OCI-LY3 (cell line): Measurements from ENCODE around the gene TENM4.

Experiments
- H2AFZ ChIP-seq: fragments of 200-600, 300-600 bp; shearing (Covaris generic); 2 replicates; pipeline ENCODE4 v1.6.0; 2014; ENCODE audit warnings: antibody characterized with exemption, low read depth, low read length
- H3K27ac ChIP-seq: fragments of 200-600, 300-600 bp; sonication (generic); 2 replicates; pipeline ENCODE4 v1.5.1; 2014; ENCODE audit warnings: mild to moderate bottlenecking, low read length, moderate library complexity, mixed read lengths
- H3K27me3 ChIP-seq: fragments of 200-600, 300-600 bp; sonication (generic); 2 replicates; pipeline ENCODE4 v1.6.1; 2014; ENCODE audit warnings: low read depth, low read length, mixed read lengths
- H3K36me3 ChIP-seq: fragments of 200-600, 300-600 bp; sonication (generic); replicated peaks from 2 replicates; pipeline ENCODE3; 2014; ENCODE audit warnings: low read depth, low read length, mixed read lengths
- H3K4me1 ChIP-seq: fragments of 300-600, 200-600 bp; sonication (generic); 2 replicates; pipeline ENCODE4 v1.6.1; 2014; ENCODE audit warnings: low read length, mixed read lengths
- H3K4me2 ChIP-seq: fragments of 200-600, 300-600 bp; sonication (generic); 2 replicates; pipeline ENCODE4 v1.6.1; 2014; ENCODE audit warnings: low read length, mixed read lengths
- H3K4me3 ChIP-seq: fragments of 300-600, 200-600 bp; sonication (generic); 2 replicates; pipeline ENCODE4 v1.5.1; 2014; ENCODE audit warnings: antibody characterized with exemption, mild to moderate bottlenecking, low read length, moderate library complexity
- H3K79me2 ChIP-seq: fragments of 300-600, 200-600 bp; shearing (Covaris generic); 2 replicates; pipeline ENCODE4 v1.6.1; 2014; ENCODE audit warnings: mild to moderate bottlenecking, low read length, mixed read lengths
- H3K9ac ChIP-seq: fragments of 300-600, 200-600 bp; shearing (Covaris generic); 2 replicates; pipeline ENCODE4 v1.6.0; 2014; ENCODE audit warnings: mild to moderate bottlenecking, low read length, moderate library complexity
- H3K9me3 ChIP-seq: fragments of 200-600, 300-600 bp; shearing (Covaris generic); 2 replicates; pipeline ENCODE4 v1.6.1; 2014; ENCODE audit warnings: low read length, mixed read lengths; ENCODE audit not compliant: insufficient read depth
- H4K20me1 ChIP-seq: fragments of 200-600, 300-600 bp; sonication (generic); 2 replicates; pipeline ENCODE4 v1.6.1; 2016; ENCODE audit warnings: low read length, mixed read lengths; ENCODE audit not compliant: insufficient read depth
- EZH2phosphoT487 ChIP-seq: fragments of 200-600 bp; shearing (Covaris generic); IDR thresholded peaks from 2 replicates; pipeline ENCODE4 v1.6.1; 2018; ENCODE audit warnings: antibody characterized with exemption, mixed run types, low read depth
- TF ChIP-seq, protein P1 (sequence below): fragments of 200-600, 300-600 bp; sonication (generic); IDR thresholded peaks from 2 replicates; pipeline ENCODE4 v1.5.1; 2014; ENCODE audit warnings: antibody characterized with exemption, low read length, low read depth

TENM4 gene

DNA sequence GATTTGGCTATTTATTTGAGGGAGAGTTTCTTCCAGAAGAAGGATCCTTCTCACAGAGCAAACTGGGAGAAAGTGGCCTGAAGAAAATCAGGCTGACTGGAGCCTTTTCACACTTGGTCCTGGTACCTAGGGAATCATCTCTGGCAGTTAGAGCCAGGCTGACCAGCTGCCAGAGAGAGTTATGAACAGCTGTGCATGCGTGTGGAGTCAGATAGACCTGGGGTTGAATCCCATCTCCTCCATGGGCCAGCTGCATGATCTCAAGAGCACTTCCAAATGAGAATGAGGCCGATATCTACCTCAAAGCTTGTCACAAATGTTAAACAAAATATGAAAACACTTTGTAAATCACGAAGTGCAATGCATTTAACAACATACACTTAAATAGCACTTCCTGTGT, 390.0 kb downstream of the TENM4 start:
- no peak overlapping the region for H3K4me3 ChIP-seq
- no peaks in the 10 kb centered on the region for H3K9me3 ChIP-seq
- H3K79me2 ChIP-seq: no peaks in the 10 kb centered on the region
- H3K27me3 ChIP-seq: no peaks in the 10 kb centered on the region
- no peaks in the 10 kb centered on the region for H3K4me1 ChIP-seq
- H3K9ac ChIP-seq: no peak overlapping the region
- no peak overlapping the region for H2AFZ ChIP-seq
- no peaks in the 10 kb centered on the region for H3K36me3 ChIP-seq
- no peaks in the 10 kb centered on the region for H4K20me1 ChIP-seq
- no peak overlapping the region for H3K27ac ChIP-seq
- no peak for TF ChIP-seq EZH2phosphoT487
- TF ChIP-seq, protein P1, sequence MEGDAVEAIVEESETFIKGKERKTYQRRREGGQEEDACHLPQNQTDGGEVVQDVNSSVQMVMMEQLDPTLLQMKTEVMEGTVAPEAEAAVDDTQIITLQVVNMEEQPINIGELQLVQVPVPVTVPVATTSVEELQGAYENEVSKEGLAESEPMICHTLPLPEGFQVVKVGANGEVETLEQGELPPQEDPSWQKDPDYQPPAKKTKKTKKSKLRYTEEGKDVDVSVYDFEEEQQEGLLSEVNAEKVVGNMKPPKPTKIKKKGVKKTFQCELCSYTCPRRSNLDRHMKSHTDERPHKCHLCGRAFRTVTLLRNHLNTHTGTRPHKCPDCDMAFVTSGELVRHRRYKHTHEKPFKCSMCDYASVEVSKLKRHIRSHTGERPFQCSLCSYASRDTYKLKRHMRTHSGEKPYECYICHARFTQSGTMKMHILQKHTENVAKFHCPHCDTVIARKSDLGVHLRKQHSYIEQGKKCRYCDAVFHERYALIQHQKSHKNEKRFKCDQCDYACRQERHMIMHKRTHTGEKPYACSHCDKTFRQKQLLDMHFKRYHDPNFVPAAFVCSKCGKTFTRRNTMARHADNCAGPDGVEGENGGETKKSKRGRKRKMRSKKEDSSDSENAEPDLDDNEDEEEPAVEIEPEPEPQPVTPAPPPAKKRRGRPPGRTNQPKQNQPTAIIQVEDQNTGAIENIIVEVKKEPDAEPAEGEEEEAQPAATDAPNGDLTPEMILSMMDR: no peak
- H3K4me2 ChIP-seq: no peak overlapping the region

DNA sequence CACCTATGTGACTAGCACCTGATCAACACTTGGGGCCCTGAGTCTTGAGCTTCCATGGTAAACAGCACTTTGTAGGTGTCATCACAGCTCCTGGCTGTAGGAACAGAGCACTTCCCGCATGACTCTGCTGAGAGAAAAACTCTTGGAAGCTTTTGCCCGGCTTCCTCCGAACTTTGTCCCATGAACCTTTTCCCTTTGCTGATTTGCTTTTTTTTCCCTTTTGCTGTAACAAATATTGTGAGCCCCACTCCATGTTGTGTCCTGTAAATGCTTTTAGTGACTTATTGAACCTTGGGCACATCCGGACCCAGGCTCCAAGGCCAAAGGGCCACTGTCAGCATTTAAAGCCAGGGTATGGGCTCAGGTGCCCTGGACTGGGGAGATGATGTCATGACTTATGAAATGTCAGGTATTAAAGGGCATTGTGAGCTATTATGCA, 391.1 kb downstream of the TENM4 start:
- Histone ChIP-seq H3K9ac (no peak overlapping the region), H3K4me3 (no peak overlapping the region), H3K27me3 (no peaks in the 10 kb centered on the region), H4K20me1 (no peaks in the 10 kb centered on the region), H3K9me3 (no peaks in the 10 kb centered on the region), H3K79me2 (no peaks in the 10 kb centered on the region), H3K4me2 (no peak overlapping the region), H3K36me3 (no peaks in the 10 kb centered on the region), H3K27ac (no peak overlapping the region), H3K4me1 (no peaks in the 10 kb centered on the region), H2AFZ (no peak overlapping the region)
- TF ChIP-seq EZH2phosphoT487: no peak
- TF ChIP-seq, protein P1: no peak

DNA sequence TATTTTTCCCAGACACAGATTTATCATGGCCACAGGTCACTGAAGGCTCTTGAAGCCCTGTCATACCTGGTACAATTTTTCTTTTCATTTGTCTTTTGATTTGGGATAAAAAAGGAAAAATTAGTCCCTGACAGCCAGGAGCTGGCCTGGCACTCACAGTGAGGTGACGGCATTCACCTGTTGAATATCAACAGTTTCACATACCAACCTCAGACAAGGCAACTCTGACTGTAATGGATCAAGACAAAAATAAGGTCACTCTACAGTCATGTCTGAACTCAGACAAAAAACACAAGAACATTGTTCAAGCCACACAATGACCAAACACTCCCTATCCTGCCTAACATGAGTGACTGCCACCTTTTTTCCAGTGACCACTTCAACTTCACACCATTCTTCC, 392.9 kb downstream of the TENM4 start:
- Histone ChIP-seq H3K27me3 (no peaks in the 10 kb centered on the region), H2AFZ (no peak overlapping the region), H3K79me2 (no peaks in the 10 kb centered on the region), H3K9ac (no peak overlapping the region), H3K4me2 (no peak overlapping the region), H3K27ac (no peak overlapping the region), H3K4me1 (no peaks in the 10 kb centered on the region), H3K4me3 (no peak overlapping the region), H3K36me3 (no peaks in the 10 kb centered on the region), H3K9me3 (no peaks in the 10 kb centered on the region), H4K20me1 (no peaks in the 10 kb centered on the region)
- TF ChIP-seq EZH2phosphoT487: no peak
- TF ChIP-seq, protein P1: no peak

DNA sequence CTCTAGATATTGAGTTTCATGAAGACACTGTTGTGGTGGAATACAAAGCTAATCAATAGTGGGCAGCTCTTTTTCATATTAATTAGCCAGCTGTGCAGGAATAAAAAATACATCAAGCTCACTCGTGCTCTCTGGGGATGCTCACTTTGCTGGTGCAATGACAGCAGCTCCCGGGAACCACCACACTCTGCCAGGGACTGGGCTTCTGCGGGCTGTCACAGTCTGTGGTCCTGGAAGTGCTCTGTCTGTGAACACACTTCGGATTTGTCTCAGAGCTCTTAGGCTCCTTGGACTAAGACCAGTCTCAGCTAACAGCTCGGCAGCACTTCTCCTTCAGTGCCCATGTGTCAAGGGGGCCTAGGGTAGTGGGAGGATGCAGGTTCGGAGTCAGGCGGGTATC, 393.5 kb downstream of the TENM4 start:
- Histone ChIP-seq H3K27me3 (no peaks in the 10 kb centered on the region), H3K4me3 (no peak overlapping the region), H3K27ac (no peak overlapping the region), H3K9me3 (no peaks in the 10 kb centered on the region), H3K4me1 (no peaks in the 10 kb centered on the region), H4K20me1 (no peaks in the 10 kb centered on the region), H3K9ac (no peak overlapping the region), H3K4me2 (no peak overlapping the region), H2AFZ (no peak overlapping the region), H3K36me3 (no peaks in the 10 kb centered on the region), H3K79me2 (no peaks in the 10 kb centered on the region)
- TF ChIP-seq EZH2phosphoT487: no peak
- TF ChIP-seq, protein P1: no peak
